ENCODE results near the gene PRICKLE1. TPM values are rescaled to one million over a fixed set of nuclear protein-coding genes. Genes with fewer than 3 reads are reported as not detected.

Gene PRICKLE1
- total and polyA plus RNA-seq, 9 of the 15 experiments (the other 6 are each of a cell fraction or from before 2014, with no cell fraction given) = 0.22 to 0.85 (median 0.31) TPM

DNA sequence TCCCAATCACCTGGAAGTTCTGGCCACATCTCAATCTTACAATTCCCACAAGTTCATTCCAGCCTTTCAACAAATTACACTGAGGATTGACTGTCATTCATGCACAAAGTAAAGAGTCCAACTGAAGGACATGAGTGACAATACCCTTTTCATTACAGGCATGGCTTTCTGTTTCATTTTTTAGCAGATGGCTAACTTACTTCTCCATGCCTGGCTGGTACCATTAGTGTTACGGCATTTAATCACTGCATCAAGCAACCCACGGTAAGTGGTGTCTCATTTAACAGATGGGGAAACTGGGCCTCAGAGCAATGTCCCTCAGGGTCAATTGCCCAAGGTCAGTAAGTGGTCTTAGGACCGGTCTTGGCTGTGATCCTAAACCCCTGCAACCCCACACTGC lies 114.4 kb downstream of the PRICKLE1 start (continued):
- TF ChIP-seq, protein P1, sequence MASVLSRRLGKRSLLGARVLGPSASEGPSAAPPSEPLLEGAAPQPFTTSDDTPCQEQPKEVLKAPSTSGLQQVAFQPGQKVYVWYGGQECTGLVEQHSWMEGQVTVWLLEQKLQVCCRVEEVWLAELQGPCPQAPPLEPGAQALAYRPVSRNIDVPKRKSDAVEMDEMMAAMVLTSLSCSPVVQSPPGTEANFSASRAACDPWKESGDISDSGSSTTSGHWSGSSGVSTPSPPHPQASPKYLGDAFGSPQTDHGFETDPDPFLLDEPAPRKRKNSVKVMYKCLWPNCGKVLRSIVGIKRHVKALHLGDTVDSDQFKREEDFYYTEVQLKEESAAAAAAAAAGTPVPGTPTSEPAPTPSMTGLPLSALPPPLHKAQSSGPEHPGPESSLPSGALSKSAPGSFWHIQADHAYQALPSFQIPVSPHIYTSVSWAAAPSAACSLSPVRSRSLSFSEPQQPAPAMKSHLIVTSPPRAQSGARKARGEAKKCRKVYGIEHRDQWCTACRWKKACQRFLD (CRISPR knock-in tag; IDR thresholded peaks at IDR 0.05) = no peak
- no peak for TF ChIP-seq ZNF124 (CRISPR knock-in tag; IDR thresholded peaks at IDR 0.05)

DNA sequence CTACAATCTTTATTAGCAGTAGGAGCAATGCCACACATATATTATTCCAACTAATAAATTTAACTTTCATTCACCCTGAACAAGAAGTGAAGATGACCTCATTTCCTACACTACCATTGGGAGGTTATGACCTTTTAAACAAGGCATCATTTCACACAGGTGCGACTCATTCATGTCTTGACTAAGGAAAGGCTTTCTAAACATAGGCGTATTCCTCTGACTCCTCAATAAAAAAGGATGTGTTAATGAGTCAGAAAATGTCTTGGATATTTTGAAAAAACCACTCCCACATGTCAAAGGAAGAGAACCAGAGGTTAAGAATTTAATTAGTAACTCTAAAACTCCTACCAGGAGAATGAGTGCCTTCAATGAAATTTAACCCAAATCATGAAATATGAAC lies 115.2 kb downstream of the PRICKLE1 start:
- Histone ChIP-seq H2AFZ (ENCODE audit: low read depth, low read length) (no peak overlapping the region), H3K9me3 (replicated peaks; ENCODE audit: control insufficient read depth, insufficient read depth, low read depth, low read length) (no peaks in the 10 kb centered on the region), H3K9ac (ENCODE audit: insufficient read depth in 1 of 2, low read depth in 2 of 2, low read length in 2 of 2) (no peak overlapping the region), H3K27me3 (ENCODE audit: control insufficient read depth in 2 of 2, insufficient read depth in 2 of 2, low read length in 2 of 2) (no peaks in the 10 kb centered on the region), H3K36me3 (ENCODE audit: control insufficient read depth, insufficient read depth, low read length) (no peaks in the 10 kb centered on the region), H3K79me2 (ENCODE audit: control insufficient read depth, insufficient read depth, low read length) (no peaks in the 10 kb centered on the region), H4K20me1 (replicated peaks; ENCODE audit: control insufficient read depth, insufficient read depth, low read length) (no peaks in the 10 kb centered on the region), H3K4me3 (no peak overlapping the region), H3K9me1 (ENCODE audit: control insufficient read depth, insufficient read depth, low read length) (no peaks in the 10 kb centered on the region), H3K4me2 (ENCODE audit: insufficient read depth, low read length) (no peak overlapping the region), H3K4me1 (replicated peaks in 1 of 2; ENCODE audit: control insufficient read depth in 2 of 2, insufficient read depth in 2 of 2, low read length in 2 of 2) (no peaks in the 10 kb centered on the region; a peak in 1 of 5 replicates), H3K27ac (ENCODE audit: extremely low read depth, low read depth, low read length) (no peak overlapping the region)
- CTCF ChIA-PET (ENCODE audit: low intra/inter-chr PET ratio) = no interaction called here
- in situ Hi-C loops (cut with MboI) = no loop called here
- BruUV-seq (replicated peaks) = no TSS peak
- FAIRE-seq (no peak), ATAC-seq (no peak), DNase-seq (ENCODE audit: extremely low read depth in 1 of 4, low spot score in 3 of 4) (no peak)
- 62% methylated on average over 2 of the region's 2 CpGs for WGBS (ENCODE audit: insufficient coverage, low coverage, missing lambda C conversion rate)
- TF ChIP-seq JUN (IDR thresholded peaks at IDR 0.05; ENCODE audit: borderline replicate concordance, low read depth, low read length) = peak; percentile 8; the same call in 1 of the 2 replicates
- TF ChIP-seq JUN (CRISPR knock-in tag; IDR thresholded peaks at IDR 0.05; ENCODE audit: borderline replicate concordance) = no peak
- TF ChIP-seq TAF15 (IDR thresholded peaks at IDR 0.05; ENCODE audit: low read depth, low read length) = no peak
- TF ChIP-seq SRF (CRISPR knock-in tag; IDR thresholded peaks at IDR 0.05) = no peak
- no peak for TF ChIP-seq ZBTB17 (CRISPR knock-in tag; IDR thresholded peaks at IDR 0.05)
- TF ChIP-seq, protein P2, sequence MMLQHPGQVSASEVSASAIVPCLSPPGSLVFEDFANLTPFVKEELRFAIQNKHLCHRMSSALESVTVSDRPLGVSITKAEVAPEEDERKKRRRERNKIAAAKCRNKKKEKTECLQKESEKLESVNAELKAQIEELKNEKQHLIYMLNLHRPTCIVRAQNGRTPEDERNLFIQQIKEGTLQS (IDR thresholded peaks at IDR 0.05) = 0 out of 2 replicates have a peak, but pooled peaks have one; percentile 25
- TF ChIP-seq, protein P2 (CRISPR knock-in tag; conservative IDR thresholded peaks at IDR 0.05) = no peak
- no peak for TF ChIP-seq ZNF3 (CRISPR knock-in tag; IDR thresholded peaks at IDR 0.05)
- TF ChIP-seq, protein P3, sequence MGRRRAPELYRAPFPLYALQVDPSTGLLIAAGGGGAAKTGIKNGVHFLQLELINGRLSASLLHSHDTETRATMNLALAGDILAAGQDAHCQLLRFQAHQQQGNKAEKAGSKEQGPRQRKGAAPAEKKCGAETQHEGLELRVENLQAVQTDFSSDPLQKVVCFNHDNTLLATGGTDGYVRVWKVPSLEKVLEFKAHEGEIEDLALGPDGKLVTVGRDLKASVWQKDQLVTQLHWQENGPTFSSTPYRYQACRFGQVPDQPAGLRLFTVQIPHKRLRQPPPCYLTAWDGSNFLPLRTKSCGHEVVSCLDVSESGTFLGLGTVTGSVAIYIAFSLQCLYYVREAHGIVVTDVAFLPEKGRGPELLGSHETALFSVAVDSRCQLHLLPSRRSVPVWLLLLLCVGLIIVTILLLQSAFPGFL (CRISPR knock-in tag; IDR thresholded peaks at IDR 0.05) = no peak
- intact Hi-C loops (cut with micrococcal nuclease) = no loop called here
- POLR2A ChIA-PET = no interaction called here
